GM20000 (cell line): ENCODE data around the gene MIPOL1.

Experiments used
- DNase-seq: peaks from one replicate; pipeline ENCODE4 v3.0.0; 2012; ENCODE audit warnings: low spot score
- CTCF ChIP-seq: IDR thresholded peaks from 2 replicates; pipeline ENCODE4 v1.5.1; 2012; ENCODE audit warnings: mild to moderate bottlenecking, control low read depth; ENCODE audit errors: extremely low read depth, missing control alignments

MIPOL1 gene

GRCh38 chr14:37588956-37589714 lies 391.4 kb downstream of the MIPOL1 start:
- DNase-seq, result no peak
- TF ChIP-seq CTCF, result no peak

GRCh38 chr14:37589715-37590427 lies 392.1 kb downstream of the MIPOL1 start:
- DNase-seq, result no peak

GRCh38 chr14:37590428-37591139 lies 392.8 kb downstream of the MIPOL1 start:
- DNase-seq, result no peak
- TF ChIP-seq CTCF, result no peak

More at GRCh38 chr14:37589715-37590427, 392.1 kb downstream of the MIPOL1 start:
- no peak for TF ChIP-seq CTCF

GRCh38 chr14:37591311-37591940 lies 393.7 kb downstream of the MIPOL1 start:
- no peak for TF ChIP-seq CTCF
- no peak for DNase-seq

GRCh38 chr14:37591941-37592481 lies 394.3 kb downstream of the MIPOL1 start:
- DNase-seq, result no peak
- no peak for TF ChIP-seq CTCF

GRCh38 chr14:37592482-37593408 lies 395.0 kb downstream of the MIPOL1 start:
- no peak for DNase-seq

More at GRCh38 chr14:37592482-37593408, 395.0 kb downstream of the MIPOL1 start:
- no peak for TF ChIP-seq CTCF
